Measurements from ENCODE around the gene KLK7. TPM values are rescaled to one million over a fixed set of nuclear protein-coding genes. Genes with fewer than 3 reads are reported as not detected.

KLK7 gene
- total and polyA plus RNA-seq, 2 donors (not counting 3 experiments of a cell fraction or from before 2014, with no cell fraction given): not detected

- ChIA-PET POLR2A (no interaction called here), CTCF (interaction anchor here (0.7 to 1.0 kb wide), 2 partner anchors 8 to 163 kb away, joined by 3 to 5 read pairs; no protein-coding TSS in a partner anchor)
- Histone ChIP-seq H3K4me2 (ENCODE audit: insufficient read depth, low read length) (no peak overlapping the region), H3K9me3 (replicated peaks; ENCODE audit: control insufficient read depth, insufficient read depth, low read length) (no peaks in the 10 kb centered on the region), H4K20me1 (replicated peaks; ENCODE audit: control insufficient read depth, extremely low read depth, insufficient read depth, low read length) (no peaks in the 10 kb centered on the region), H3K4me1 (ENCODE audit: control insufficient read depth, extremely low read depth, insufficient read depth, low read length) (no peaks in the 10 kb centered on the region), H3K27ac (ENCODE audit: insufficient read depth, low read depth, low read length) (no peak overlapping the region), H2AFZ (ENCODE audit: low read depth, low read length) (no peak overlapping the region), H3K36me3 (ENCODE audit: control insufficient read depth in 2 of 2, extremely low read depth in 1 of 2, insufficient read depth in 2 of 2, low read length in 2 of 2) (no peaks in the 10 kb centered on the region), H3K9me1 (replicated peaks; ENCODE audit: control insufficient read depth, extremely low read depth, insufficient read depth, low read length) (no peaks in the 10 kb centered on the region), H3K79me2 (ENCODE audit: control insufficient read depth, insufficient read depth, low read length) (no peaks in the 10 kb centered on the region), H3K4me3 (replicated peaks in 1 of 3; ENCODE audit: insufficient read depth in 1 of 3, low read depth in 1 of 3, low read length in 3 of 3) (no peak overlapping the region), H3K27me3 (ENCODE audit: control insufficient read depth in 2 of 2, insufficient read depth in 2 of 2, low read length in 2 of 2) (peaks cover 6 to 9% of the 10 kb centered on the region in 2 experiments), H3K9ac (replicated peaks; ENCODE audit: extremely low read depth, insufficient read depth, low read length) (no peak overlapping the region)
- intact Hi-C loops (cut with micrococcal nuclease): no loop called here
- FAIRE-seq (no peak), DNase-seq (ENCODE audit: low read depth, low spot score) (no peak)
- BruUV-seq (replicated peaks): no TSS peak
- dilution Hi-C loops (cut with MboI; ENCODE audit: extremely low pct_ligation_motif_present, low sequenced_read_pairs): no loop called here
- no peak for TF ChIP-seq GATA2 (IDR thresholded peaks at IDR 0.05; ENCODE audit: insufficient read depth, insufficient read length, low read depth, low read length)
- TF ChIP-seq MYC (IDR thresholded peaks at IDR 0.05; ENCODE audit: low read depth, low read length): no peak
- TF ChIP-seq MAX (IDR thresholded peaks at IDR 0.05; ENCODE audit: insufficient read depth, insufficient read length): no peak
- no peak for TF ChIP-seq EZH2 (IDR thresholded peaks at IDR 0.05; ENCODE audit: borderline replicate concordance, low read depth, low read length, severe bottlenecking)
- no peak for TF ChIP-seq JUN (IDR thresholded peaks at IDR 0.05; ENCODE audit: borderline replicate concordance, insufficient read depth, insufficient read length, low read depth)
- TF ChIP-seq FOS (IDR thresholded peaks at IDR 0.05; ENCODE audit: borderline replicate concordance, insufficient read depth, low read length): no peak
- TF ChIP-seq CTCF (IDR thresholded peaks at IDR 0.05; ENCODE audit: extremely low read depth in 1 of 2, insufficient read depth in 1 of 2, low read depth in 1 of 2, low read length in 2 of 2): no peak
- no peak for TF ChIP-seq POLR2AphosphoS5 (IDR thresholded peaks at IDR 0.05; ENCODE audit: insufficient read depth, low read depth, low read length)
- no peak for TF ChIP-seq POLR2A (IDR thresholded peaks at IDR 0.05; ENCODE audit: low read depth, low read length)
Measured at GRCh38 chr19:51012661-51013190, 29.0 kb upstream of the KLK7 start.

Data from endothelial cell of umbilical vein (primary cell).